Frontal cortex (tissue), 4 donors: ENCODE data around the gene CYFIP2. TPM values are rescaled to one million over a fixed set of nuclear protein-coding genes. Genes with fewer than 3 reads are reported as not detected.

Experiments
- DNase-seq, 2 donors: peaks; one replicate each; pipeline ENCODE4 v3.0.0; 2012; ENCODE audit warnings: low spot score in 2 of 2
- FAIRE-seq: peaks from 2 replicates; lab custom pipeline; 2012; peaks lifted over from hg19 to GRCh38; lab: Jason Lieb, UNC
- total RNA-seq: library from RNA; depleted of rRNA; stranded (reverse); fragments of >200 nt; gene quantifications from one replicate; pipeline ENCODE4 v1.2.3, GENCODE V29; 2014
- donor health status: control.
- donor health status: control.
- donor health status: control.

The CYFIP2 gene
- total RNA-seq, 1 donor from 2014 or later, result 71.7 TPM

GRCh38 chr5:157443041-157443549 is 177.2 kb downstream of the CYFIP2 start:
- DNase-seq, result no peak

DNA sequence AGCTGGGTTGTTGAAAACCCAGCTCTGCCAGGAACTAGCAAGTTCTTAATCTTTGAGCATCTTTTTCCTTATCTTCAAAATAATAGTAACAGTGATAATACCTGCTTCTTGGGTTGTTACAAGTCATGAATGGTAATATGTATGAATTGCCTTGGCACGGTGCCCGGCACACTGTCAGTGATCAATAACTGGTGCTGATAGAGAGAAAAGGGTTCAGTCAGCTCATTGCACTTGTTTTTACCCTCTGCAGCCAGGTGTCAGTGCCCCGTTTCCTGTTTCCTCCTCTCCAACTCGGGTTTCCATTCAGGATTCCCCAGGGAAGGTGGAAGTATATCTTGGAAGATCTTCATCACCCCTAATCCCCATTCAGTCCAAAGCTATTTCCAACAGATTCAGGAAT is 178.3 kb downstream of the CYFIP2 start:
- DNase-seq (no peak), FAIRE-seq (no peak)

More at GRCh38 chr5:157443041-157443549, 177.2 kb downstream of the CYFIP2 start:
- no peak for FAIRE-seq

Other genes starting within 250 kb of the CYFIP2 start
- gene HAVCR1, start 207.0 kb upstream of the CYFIP2 start, total RNA-seq, result 0.82 TPM
- 7.3 TPM for gene HAVCR2, start 157.1 kb upstream of the CYFIP2 start, total RNA-seq
- gene MED7, start 123.3 kb upstream of the CYFIP2 start, total RNA-seq, result 44.4 TPM
- gene GARIN3, start 99.9 kb upstream of the CYFIP2 start, total RNA-seq, result not detected
- gene ITK, start 85.3 kb upstream of the CYFIP2 start, total RNA-seq, result not detected
- gene NIPAL4, start 194.1 kb downstream of the CYFIP2 start, total RNA-seq, result not detected